Dermis blood vessel endothelial cell (primary cell): ENCODE measurements around the gene CEP97. TPM values are rescaled to one million over a fixed set of nuclear protein-coding genes. Genes with fewer than 3 reads are reported as not detected.
"Not testable (repeated sequence)": the region's sequence is repeated elsewhere in the genome, so short reads cannot be mapped to it uniquely, and the experiment has no call there.

Experiments
- DNase-seq: peaks from one replicate; pipeline ENCODE4 v3.0.0; 2010
- total RNA-seq: library from RNA; depleted of rRNA; stranded (reverse); fragments of >200 nt; gene quantifications from 2 replicates; pipeline ENCODE4 v1.2.3, GENCODE V29; 2014

Gene CEP97
- total RNA-seq, 1 donor from 2014 or later: 11.1 TPM

DNA sequence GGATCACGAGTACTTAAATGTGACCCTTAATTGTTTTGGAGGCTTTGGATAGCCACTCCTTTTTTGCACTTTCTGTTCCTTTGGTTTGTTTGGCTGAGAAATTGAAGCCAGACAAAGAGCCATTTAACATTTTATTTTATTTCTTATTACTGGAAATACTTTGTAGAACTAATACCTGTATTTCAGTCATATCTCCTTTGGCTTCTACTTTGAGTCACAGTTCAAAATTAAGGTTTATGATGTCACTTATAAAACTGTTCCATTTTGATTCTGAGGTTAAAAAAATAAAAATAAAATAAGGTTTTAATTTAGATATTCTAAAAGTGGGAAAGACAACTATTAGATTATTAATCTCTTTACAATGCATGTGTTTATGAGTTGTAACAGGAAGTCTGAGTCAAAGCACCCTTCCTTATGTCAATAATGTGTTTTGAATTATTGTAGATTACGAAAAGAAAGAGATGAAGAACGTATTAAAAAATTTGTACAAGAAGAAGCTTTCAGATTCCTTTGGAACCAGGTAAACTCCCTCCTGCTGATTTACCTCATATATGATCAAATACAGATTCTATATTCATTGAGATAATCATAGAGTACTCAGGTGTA is 37.7 kb downstream of the CEP97 start:
- DNase-seq: peak; percentile 50

DNA sequence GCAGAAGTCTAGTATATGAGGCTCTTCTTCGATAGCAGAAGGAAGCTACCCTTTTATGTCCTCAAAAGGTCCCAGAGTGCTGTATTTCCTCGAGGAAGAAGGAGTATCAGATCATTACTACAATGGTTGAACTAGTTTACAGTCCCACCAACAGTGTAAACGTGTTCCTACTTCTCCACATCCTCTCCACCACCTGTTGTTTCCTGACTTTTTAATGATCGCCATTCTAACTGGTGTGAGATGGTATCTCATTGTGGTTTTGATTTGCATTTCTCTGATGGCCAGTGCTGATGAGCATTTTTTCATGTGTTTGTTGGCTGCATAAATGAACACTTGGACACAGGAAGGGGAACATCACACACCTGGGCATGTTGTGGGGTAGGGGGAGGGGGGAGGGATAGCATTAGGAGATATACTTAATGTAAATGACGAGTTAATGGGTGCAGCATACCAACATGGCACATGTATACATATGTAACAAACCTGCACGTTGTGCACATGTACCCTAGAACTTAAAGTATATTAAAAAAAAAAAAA is 53.4 kb downstream of the CEP97 start:
- DNase-seq: not testable (repeated sequence)

DNA sequence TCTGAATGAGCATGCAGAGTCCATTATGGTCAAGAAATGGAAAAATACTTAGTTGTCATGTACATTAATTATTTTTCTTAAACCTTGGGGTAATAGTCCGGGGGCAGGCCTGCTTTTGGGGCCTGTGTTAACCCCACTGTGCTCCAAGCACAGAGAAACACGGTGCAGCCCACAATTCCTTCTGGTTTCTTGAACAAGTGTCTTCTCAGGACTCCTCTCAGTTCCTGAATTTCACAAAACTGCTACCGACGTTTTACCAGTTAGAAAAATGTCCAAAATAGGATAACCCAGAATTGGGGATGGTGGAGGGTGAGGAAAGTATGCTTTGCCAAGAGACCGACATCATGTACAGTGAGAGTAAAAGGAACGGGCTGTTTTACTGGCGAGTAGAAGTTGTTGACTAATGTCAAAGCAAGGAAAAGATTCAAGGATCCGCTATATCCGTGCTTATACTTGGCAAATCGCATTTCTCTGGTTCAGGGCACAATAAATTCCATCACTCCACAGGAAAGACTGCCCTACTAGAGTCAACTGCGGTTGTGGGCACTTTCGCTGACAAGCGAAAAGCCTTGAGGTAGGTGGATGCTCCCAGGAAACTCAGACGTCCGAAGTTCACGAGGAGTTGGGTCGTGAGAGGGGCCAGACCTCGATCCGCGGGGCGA is 54.1 kb downstream of the CEP97 start:
- DNase-seq: no peak

DNA sequence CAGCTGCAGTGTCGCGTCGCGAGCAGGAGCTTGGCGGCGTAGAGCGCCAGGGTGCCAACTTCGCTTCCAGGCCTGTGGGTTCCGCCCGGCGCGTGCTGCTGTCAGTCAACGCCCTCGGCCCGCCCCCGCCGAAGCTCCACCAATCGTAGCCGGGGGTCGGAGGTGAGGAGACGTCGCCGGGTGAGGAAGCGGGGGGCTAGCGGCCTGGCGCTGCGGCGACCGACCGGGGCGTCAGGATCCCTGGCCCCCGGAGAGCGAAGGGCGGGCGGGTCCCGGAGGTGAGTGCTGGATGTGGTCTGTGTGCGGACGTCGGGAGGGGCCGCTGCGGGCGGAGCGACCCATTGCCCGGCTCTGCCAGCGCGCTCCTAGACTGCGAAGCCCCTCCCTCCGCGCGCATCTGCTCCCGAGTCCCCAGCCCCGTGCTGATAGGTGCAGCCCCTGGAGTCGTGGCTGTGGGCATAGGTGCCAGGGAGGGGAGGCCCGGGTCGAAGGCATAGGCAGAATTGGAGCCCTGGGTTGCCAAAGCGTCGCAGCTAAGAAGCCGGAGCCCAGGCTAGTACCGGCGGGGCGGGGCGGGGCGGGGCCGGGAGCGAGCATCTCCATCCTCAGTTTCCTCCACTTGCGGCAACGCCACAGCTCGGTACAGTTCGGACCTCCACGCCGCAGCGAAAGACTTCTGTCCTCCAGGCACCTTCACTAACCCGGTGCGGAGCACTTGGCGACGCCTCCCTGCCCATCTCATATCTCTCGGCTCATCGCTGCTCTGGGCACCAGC is 54.8 kb downstream of the CEP97 start, which contains the start of gene NXPE3:
Gene NXPE3 (plus strand): TSS at position 165 of the 775 bp plus-strand sequence. CDS start 6,386 bp downstream, outside the sequence.
- DNase-seq: peak; percentile 86

DNA sequence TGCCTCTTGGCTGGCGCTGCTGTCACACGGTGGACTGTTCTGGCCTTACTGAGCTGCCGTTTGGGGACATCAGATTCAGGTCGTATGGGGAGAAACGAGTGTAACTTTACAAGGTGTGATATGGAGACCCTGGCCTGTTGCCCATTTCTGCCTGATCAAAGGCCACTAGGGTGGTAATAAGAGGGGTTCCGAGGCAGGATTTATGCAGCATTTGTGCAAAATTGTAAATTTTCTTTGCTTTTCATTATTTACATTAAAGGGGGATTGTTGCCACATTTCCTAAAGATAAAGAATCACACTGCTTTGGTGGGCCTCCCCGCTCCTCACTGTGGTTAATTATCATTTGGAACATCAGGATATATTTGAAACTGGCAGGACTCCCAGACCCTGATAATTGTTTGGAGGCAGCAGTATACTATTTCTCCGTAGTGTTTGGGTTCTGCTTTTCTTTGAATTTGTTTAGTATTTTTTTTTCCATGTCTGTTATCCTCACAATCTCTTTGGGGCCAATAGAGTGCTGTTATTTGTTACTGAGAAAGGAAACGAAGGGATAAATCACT is 55.5 kb downstream of the CEP97 start:
- DNase-seq: no peak

DNA sequence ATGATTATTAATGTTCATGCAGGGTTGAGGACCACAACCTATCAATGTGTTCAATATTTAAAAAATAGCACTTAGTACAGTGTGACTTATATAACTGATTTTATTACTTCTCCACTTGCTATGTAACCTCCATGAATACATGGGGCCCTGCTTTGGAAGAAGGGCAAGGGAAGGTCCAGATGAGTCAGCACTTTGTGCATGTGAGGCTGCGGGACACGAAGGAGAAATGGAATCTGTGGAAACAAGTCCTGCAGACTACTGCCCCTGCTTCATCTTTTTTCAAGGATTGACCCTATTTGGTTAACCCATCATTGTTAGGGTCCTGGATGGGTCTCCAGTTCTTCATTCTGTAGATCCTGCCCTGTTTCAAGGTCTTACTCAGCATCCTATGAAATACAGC is 56.2 kb downstream of the CEP97 start:
- DNase-seq: peak; percentile 40

DNA sequence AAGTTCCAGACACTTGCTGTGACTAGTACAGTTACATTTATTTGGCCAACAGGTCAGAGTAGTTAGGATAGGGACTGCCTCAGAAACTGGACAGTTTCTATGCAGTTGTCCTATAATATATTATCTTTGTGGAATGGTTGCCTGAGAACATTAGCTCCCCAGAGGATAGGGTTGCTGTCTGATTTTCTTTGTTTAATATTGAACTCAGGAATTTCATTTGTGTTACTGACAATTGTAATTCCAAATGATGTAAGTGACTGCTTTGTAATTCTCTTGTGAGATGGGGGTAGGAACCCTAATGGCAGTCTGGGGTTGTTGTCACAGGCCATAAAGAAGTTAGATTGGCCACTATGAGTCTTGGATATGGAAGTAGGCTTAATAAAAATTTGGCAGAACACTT is 56.8 kb downstream of the CEP97 start:
- no peak for DNase-seq

DNA sequence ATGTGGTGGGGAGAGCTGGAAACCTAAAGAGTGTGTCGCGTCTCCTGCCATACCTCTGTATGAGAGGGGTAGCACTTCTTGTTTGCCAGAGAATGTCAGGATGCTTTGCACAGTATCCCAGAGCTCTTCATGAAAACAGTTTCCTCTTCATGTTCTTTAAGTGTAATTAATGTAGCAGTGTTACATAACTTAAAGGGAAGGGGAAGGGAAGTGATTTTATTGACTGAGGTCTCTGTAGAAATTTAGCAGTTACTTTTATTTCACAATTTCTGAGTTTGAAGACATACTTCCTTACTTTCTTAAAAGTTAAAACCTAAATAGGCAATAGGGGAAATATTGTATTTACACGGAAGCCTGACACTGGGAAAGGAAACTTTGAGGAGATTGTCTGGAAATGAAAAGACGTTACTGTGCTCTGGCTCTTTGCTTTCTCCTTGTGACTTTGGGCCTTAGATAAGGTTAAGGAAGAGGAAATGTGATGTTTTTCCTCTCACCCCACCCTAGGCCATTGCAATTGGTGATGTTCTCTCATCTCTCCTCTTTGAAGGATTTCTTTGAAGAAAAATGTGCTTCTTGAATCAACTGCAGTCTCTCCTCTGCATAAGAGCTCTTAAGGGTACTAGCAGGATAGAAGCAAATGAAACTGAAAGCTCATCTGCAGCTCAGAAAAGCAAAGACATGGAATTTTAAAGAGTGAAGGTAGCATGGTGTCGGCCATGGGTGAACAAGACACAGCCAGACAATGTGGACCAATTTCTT is 60.6 kb downstream of the CEP97 start:
- no peak for DNase-seq

DNA sequence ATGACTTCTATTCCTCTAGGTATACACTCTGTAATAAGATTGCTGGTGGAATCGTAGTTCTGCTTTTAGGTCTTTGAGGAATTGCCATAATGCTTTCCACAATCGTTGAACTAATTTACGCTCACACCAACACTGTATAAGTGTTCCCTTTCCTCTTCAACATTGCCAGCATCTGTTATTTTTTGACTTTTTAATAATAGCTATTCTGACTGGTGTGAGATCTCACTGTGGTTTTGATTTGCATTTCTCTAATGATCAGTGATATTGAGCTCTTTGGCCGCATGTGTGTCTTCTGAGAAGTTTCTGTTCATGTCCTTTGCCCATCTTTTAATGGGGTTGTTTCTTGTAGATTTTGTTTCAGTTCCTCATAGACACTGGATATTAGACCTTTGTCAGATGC is 67.4 kb downstream of the CEP97 start:
- DNase-seq: no peak

DNA sequence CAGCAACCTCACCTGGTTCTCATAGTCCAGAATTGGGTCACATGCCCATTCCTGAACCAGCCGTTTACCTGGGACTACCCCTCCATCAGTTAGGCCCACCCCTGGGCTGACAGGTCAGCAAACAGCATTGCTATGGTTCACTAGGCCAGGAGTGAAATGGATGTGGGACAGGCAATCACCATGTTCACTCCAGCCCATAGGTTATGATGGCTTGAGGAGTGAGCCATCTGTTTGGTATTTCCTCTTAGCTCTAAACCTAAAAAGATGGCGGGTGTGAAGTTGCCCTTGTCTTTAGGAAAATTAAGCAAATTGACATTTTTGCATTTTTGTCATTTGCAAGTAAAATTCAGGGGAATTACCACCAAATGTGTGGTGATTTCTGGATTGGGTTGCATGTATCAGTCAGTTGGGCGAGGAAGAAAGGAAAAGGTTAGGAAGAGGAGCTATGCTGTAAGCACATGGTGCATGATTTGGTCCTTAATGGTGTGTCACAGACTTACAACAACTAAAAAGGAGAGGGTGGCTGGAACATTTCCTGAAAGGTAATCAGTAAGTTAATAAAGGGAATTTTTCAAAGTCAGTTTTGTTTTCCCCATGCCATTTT is 71.8 kb downstream of the CEP97 start:
- DNase-seq: no peak

DNA sequence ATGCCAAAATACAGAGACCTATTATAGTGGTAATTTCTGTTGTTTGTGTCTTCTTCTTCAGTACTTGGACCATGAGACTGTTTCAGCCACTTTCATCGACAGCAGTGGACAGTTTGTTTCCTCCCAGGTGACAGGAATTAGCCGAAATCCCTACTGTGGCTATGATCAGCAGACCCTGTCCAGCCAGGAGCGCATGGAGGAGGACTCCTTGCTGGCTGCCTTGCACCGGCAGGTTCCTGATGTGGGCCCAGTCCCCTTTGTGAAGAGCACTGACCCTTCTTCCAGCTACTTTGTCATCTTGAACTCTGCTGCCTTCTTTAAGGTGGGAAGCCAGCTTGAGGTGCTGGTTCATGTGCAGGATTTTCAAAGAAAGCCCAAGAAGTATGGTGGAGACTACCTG is 76.8 kb downstream of the CEP97 start:
- no peak for DNase-seq

DNA sequence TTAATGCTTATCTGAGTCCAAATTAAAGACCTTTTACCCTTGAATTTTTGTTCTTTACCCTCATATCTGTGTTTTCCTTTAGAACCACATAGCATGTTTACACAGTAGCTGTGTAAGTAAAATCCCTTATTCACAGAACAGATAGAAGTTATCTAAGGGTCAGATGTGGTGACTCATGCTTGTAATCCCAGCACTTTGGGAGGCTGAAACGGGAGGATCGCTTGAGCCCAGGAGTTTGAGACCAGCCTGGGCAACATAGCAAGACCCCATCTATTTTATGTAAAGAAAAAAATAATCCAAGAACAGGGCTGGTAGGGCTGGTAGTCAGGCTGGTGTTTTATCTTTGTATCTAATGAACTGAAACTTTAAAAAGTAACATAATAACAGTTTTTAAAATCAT is 77.8 kb downstream of the CEP97 start:
- DNase-seq: no peak

DNA sequence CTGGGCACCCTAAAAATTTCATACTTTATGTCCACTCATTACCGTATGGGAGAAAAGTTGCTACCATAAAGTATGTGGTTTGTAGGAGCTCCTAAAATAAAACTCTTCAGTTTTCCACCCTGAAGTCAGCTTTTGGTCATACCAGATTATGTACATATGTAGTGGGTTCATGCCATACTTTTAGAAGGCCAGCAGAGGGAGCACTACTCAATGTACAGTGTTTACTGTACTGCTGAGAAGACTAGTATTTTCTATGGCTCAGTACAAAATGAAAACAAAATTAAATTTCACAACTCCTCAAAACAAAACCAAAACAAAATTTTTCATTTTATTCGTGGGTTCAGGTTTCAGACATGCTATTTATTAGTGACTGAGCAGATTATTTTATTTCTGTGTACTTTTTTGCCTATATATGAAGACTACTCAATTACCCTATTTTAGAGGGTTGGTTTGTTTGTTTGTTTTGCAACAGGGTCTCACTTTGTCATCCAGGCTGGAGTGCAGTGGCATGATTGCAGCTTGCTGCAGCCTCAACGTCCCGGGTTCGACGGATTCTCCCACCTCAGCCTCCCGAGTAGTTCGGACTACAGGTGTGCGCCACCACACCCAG is 78.9 kb downstream of the CEP97 start:
- peak; percentile 82 for DNase-seq

DNA sequence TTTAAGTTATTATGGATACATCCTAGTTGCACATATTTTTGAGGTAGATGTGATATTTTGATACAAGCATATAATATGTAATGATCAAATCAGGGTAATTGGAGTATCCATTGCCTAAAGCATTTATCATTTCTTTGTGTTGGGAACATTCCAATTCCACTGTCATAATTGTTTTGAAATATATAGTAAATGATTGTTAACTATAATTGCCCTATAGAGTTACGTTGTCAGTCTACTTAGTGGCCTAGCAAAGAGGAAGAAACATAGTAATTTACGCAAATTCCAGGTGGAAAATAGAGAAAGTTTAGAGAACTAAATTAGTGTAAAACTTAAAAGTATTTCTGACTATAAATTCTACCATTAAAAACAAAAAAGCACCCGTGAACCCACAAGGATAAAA is 79.5 kb downstream of the CEP97 start:
- no peak for DNase-seq

DNA sequence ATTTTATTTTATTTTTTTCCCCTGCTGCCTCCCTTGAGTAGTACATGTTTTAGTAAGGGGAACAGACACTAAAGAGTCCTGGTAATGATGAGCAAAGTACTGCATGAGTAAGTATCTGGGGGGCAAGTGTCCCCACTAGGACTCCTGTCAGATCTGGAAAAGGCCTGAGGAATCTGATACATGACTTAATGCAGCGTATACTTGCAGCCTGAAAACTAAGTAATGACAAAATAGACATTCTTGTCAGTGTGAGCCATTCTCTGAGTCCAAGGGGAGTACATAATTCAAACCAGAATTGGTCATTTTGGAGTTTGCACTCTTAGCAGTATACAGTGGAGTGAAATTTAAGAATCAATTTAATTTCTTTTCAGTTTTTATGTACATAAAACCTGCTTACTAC is 82.1 kb downstream of the CEP97 start:
- no peak for DNase-seq

DNA sequence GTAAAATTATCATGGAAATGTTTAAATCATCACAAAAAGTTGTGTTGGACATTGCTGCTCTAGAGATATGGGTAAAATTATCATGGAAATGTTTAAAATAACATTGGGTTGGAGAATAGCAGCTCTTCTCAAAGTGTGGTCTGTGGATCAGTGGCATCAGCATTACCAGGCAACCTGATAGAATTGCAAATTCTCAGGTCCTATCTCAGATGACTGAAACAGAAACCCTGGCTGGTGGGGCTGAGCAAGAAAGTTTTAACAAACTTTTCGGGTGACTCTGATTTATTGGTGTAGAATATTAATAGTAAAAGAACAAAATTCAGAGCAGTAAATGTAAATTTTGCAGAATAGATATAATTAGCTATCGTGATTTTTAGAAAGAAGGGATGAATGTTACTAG is 83.5 kb downstream of the CEP97 start:
- DNase-seq: no peak

DNA sequence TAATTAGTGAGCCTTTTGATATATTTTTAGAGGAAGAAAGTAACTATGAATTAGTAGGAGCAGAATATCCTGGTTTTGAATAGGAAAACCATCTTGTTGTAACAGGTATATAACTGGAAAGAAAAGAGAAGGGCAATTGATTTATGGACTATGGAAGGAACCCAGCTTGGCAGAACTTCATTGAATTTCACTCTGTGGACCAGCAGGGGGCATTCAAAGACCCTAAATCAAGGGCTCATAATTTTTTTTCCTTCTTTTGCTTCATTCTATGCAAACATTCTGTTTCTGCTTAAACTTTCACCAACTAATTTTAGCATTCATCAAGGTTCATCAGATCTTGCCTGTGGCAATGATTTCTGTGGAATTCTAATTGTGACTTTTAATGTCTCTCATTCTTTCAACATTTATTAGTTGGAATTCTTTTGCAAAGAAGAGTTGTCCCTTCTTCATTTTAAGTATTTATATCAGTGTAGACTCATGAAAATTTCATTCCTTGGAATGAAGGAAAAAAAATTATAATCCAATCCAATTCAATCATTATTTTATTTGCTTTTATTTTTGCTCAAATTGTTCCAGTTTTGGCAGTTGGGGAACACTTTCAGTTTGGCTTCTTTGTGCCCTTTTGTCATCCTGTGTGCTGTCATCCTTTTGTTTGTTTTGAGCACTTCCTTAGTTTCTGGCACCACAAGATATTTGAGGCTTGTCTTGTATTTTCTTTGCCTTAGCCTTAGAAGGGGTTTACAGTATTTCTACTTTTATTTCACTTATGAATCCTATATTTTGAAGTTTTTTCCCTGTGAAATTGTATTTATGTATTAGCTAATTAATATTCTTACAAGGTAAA is 85.0 kb downstream of the CEP97 start:
- peak; percentile 73 for DNase-seq

DNA sequence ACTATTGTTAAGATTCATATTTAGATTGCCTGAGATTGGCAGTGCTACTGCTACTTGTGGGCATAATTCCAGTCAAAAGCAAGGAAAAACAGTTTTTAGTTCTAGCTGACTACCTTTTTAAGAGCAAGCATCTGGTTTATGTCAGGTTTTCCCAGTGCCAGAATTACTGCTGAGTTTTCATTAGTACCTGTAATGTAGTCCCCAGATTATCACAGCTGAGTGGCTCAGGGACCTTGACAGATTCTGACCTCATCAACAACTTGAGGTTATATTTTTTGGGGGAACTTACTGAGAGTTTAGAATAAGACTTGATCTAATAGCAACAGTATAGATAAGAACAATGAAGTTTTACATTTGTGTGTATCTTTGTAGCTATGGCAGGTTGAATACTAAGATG is 85.6 kb downstream of the CEP97 start:
- DNase-seq: no peak

DNA sequence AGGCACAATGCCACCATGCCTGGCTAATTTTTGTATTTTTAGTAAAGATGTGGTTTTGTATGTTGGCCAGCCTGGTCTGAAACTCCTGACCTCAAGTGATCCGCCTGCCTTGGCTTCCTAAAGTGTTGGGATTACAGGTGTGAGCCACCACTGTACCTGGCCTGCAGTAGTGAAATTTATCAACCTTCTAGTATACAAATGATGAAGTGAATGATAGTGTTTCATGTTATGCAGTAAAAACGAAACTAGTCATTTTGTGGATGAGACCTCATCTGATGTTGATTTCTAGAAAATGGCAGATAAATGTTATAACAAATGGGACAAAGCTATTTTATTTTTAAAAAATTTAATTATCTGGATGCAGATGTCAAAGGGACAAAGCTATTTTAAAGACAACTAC is 87.5 kb downstream of the CEP97 start:
- no peak for DNase-seq

DNA sequence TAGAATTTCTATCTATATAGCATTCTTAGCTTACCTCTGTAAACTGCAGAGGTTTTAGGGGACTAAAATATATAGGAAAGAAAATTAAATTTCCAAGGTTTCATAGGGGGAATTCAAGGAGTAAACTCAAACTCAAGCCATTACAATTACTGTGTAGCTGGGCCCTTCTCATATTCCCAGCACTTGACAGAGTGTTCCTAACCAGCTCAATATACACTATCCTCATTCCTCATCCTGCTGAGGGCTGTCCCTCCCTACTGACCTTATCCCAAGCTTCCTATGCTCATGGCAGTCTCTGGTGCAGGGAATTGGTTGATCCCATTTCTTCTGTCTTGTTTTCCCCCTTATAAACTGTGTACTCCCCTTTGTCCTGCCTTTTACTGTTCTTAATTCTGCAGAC is 88.5 kb downstream of the CEP97 start:
- DNase-seq: no peak
